Transverse colon (tissue), 4 donors: ENCODE measurements around the gene PSMB1. TPM values are rescaled to one million over a fixed set of nuclear protein-coding genes. Genes with fewer than 3 reads are reported as not detected.
A peak's percentile ranks its signal among the peaks of the same experiment; 100 is the strongest.
"Not testable (repeated sequence)": the region's sequence is repeated elsewhere in the genome, so short reads cannot be mapped to it uniquely, and the experiment has no call there.

Experiments
- DNase-seq: peaks from one replicate; pipeline ENCODE4 v3.0.0-alpha.2; 2019
- H3K27ac ChIP-seq, 4 donors: fragments of 200-600 bp; sonication (generic); 2 replicates each; pipeline ENCODE4 v1.5.1; 2016 to 2018; ENCODE audit warnings: inconsistent platforms in 4 of 4
- H3K27me3 ChIP-seq: fragments of 200-600 bp; sonication (generic); 2 replicates; pipeline ENCODE4 v1.5.1; 2017; ENCODE audit warnings: inconsistent platforms
- H3K36me3 ChIP-seq, 4 donors: fragments of 200-600 bp; sonication (generic); 2 replicates each; pipeline ENCODE4 v1.5.1; 2017 to 2019; ENCODE audit warnings: inconsistent platforms in 4 of 4
- H3K4me1 ChIP-seq, 4 donors: fragments of 200-600 bp; sonication (generic); 2 replicates each; pipeline ENCODE4 v1.5.1; 2017 to 2020; ENCODE audit warnings: inconsistent platforms in 4 of 4
- H3K4me3 ChIP-seq, 4 donors: fragments of 200-600 bp; sonication (generic); 1 replicate in 1 of 4; 2 replicates in 3 of 4; pipeline versions ENCODE4 v1.5.1 to v1.6.1; 2017 to 2019; ENCODE audit warnings: inconsistent platforms in 4 of 4
- H3K9me3 ChIP-seq, 2 donors: fragments of 200-600 bp; sonication (generic); 2 replicates each; pipeline ENCODE4 v1.5.1; 2017 to 2019; ENCODE audit warnings: inconsistent platforms in 2 of 2
- CTCF ChIP-seq, 5 experiments: fragments of 200-600 bp in 3 of 5; fragments of 450-650 bp in 2 of 5; sonication (generic) in 3 of 5; IDR thresholded peaks; 1 replicate in 2 of 5; 2 replicates in 3 of 5; pipeline ENCODE4 v1.5.1; 2016 to 2017; ENCODE audit warnings: antibody characterized with exemption in 5 of 5, inconsistent platforms in 3 of 5, mild to moderate bottlenecking in 2 of 5, moderate library complexity in 1 of 5
- EP300 ChIP-seq: sonication (generic); formaldehyde crosslinking; IDR thresholded peaks from one replicate; pipeline ENCODE4 v1.6.1; 2017; ENCODE audit warnings: antibody characterized with exemption, low read depth
- POLR2A ChIP-seq: fragments of 450-650 bp; IDR thresholded peaks from one replicate; pipeline ENCODE4 v1.6.1; 2016; ENCODE audit warnings: antibody characterized with exemption, mild to moderate bottlenecking, moderate library complexity
- POLR2AphosphoS5 ChIP-seq, 3 donors: sonication (generic); formaldehyde crosslinking; IDR thresholded peaks; one replicate each; pipeline ENCODE4 v1.6.1; 2016; ENCODE audit warnings: antibody characterized with exemption in 3 of 3
- WGBS, 2 donors: methylation state at CpG; one replicate each; pipeline ENCODE4 v1.1.5; 2018; ENCODE audit warnings: low coverage in 1 of 2; 5-methylcytosine and 5-hydroxymethylcytosine counted together
- in situ Hi-C, 4 donors: fragments of 200-750 bp; cut with MboI; loops; one replicate each; pipeline versions ENCODE4 v1.15.0 to v1.15.1; 2017; ENCODE audit warnings: low sequenced_read_pairs in 3 of 4, low pct_ligation_motif_present in 1 of 4, low pct_unique_long_range_greater_than_20kb in 1 of 4
- intact Hi-C: fragments of 100-400 bp; cut with DNase I; formaldehyde crosslinking; loops from one replicate; pipeline ENCODE4 v1.15.1; 2023; ENCODE audit warnings: low total_unique reads
- total RNA-seq, 4 donors: library from RNA; depleted of rRNA; stranded (reverse); fragments of >200 nt; gene quantifications; one replicate each; pipeline ENCODE4 v1.1.0, GENCODE V29; 2016

Gene PSMB1
- total RNA-seq, 4 donors from 2014 or later = 39.2 to 152 (median 83.4) TPM

- Histone ChIP-seq H3K27me3 (peaks cover 9% of the 10 kb centered on the region), H3K36me3 (no peaks in the 10 kb centered on the region), H3K4me1 (no peaks in the 10 kb centered on the region), H3K4me3 (no peak overlapping the region), H3K27ac (no peak overlapping the region), H3K9me3 (no peaks in the 10 kb centered on the region)
- in situ Hi-C loops = no loop called here
- intact Hi-C loops = no loop called here
- no peak for TF ChIP-seq POLR2A
- TF ChIP-seq EP300 = no peak
- no peak for TF ChIP-seq POLR2AphosphoS5 (IDR thresholded peaks at IDR 0.05)
- no peak for TF ChIP-seq CTCF (IDR thresholded peaks at IDR 0.05)
- WGBS, 2 donors = 48 to 73% methylated on average over 3 to 4 of the region's 4 CpGs
- DNase-seq = no peak
Observed at GRCh38 chr6:170506446-170506845, 46.7 kb downstream of the PSMB1 start.

- H3K27ac ChIP-seq = no peak overlapping the region
- 20 to 24% methylated on average over 1 to 9 of the region's 9 CpGs for WGBS, 2 donors
- intact Hi-C loops (no loop called here), in situ Hi-C loops (no loop called here)
- no peaks in the 10 kb centered on the region for H3K36me3 ChIP-seq
- peaks cover 4% of the 10 kb centered on the region for H3K27me3 ChIP-seq
- no peaks in the 10 kb centered on the region for H3K9me3 ChIP-seq
- no peaks in the 10 kb centered on the region for H3K4me1 ChIP-seq
- no peak overlapping the region for H3K4me3 ChIP-seq
- DNase-seq = peak; percentile 12
- no peak for TF ChIP-seq POLR2AphosphoS5 (IDR thresholded peaks at IDR 0.05)
- no peak for TF ChIP-seq EP300
- TF ChIP-seq POLR2A = no peak
- no peak for TF ChIP-seq CTCF (IDR thresholded peaks at IDR 0.05)
Observed at GRCh38 chr6:170505306-170505705, 47.8 kb downstream of the PSMB1 start.

GRCh38 chr6:170504479-170504878 is 48.6 kb downstream of the PSMB1 start:
- 49 to 59% methylated on average over 2 to 4 of the region's 4 CpGs for WGBS, 2 donors
- H3K27me3 ChIP-seq = peaks cover 4% of the 10 kb centered on the region
- H3K9me3 ChIP-seq = no peaks in the 10 kb centered on the region
- H3K4me1 ChIP-seq = no peaks in the 10 kb centered on the region
- no peak for DNase-seq
- intact Hi-C loops = no loop called here
- TF ChIP-seq POLR2A = no peak
- no peak for TF ChIP-seq CTCF (IDR thresholded peaks at IDR 0.05)
- no peak for TF ChIP-seq EP300
- no peak for TF ChIP-seq POLR2AphosphoS5 (IDR thresholded peaks at IDR 0.05)
- H3K4me3 ChIP-seq = no peak overlapping the region
- in situ Hi-C loops = no loop called here
- H3K36me3 ChIP-seq = no peaks in the 10 kb centered on the region
- no peak overlapping the region for H3K27ac ChIP-seq

GRCh38 chr6:170503414-170503761 is 49.7 kb downstream of the PSMB1 start:
- Histone ChIP-seq H3K4me1 (no peaks in the 10 kb centered on the region), H3K27me3 (peaks cover 4% of the 10 kb centered on the region), H3K9me3 (no peaks in the 10 kb centered on the region), H3K4me3 (no peak overlapping the region), H3K36me3 (no peaks in the 10 kb centered on the region), H3K27ac (no peak overlapping the region)
- TF ChIP-seq CTCF (IDR thresholded peaks at IDR 0.05) (no peak), POLR2A (no peak), EP300 (no peak), POLR2AphosphoS5 (IDR thresholded peaks at IDR 0.05) (no peak)
- DNase-seq = no peak
- in situ Hi-C loops (no loop called here), intact Hi-C loops (no loop called here)

- in situ Hi-C loops, H3K9me3 ChIP-seq, DNase-seq, H3K4me3 ChIP-seq, H3K27ac ChIP-seq, H3K27me3 ChIP-seq, H3K36me3 ChIP-seq, intact Hi-C loops, H3K4me1 ChIP-seq: not testable (repeated sequence)
- 49 to 98% methylated on average over 2 of the region's 2 CpGs for WGBS, 2 donors
Observed at GRCh38 chr6:170502733-170503413, 50.2 kb downstream of the PSMB1 start.

- DNase-seq, intact Hi-C loops, H3K9me3 ChIP-seq, H3K27ac ChIP-seq, H3K36me3 ChIP-seq, H3K27me3 ChIP-seq, H3K4me3 ChIP-seq, H3K4me1 ChIP-seq, in situ Hi-C loops: not testable (repeated sequence)
- WGBS, 2 donors = 41 to 66% methylated on average over 2 of the region's 2 CpGs
Observed at GRCh38 chr6:170502268-170502667, 50.8 kb downstream of the PSMB1 start.
